ENCODE data around the gene SCN7A.

The SCN7A gene

GRCh38 chr2:166494140-166494624, at the start of gene SCN7A:
Gene SCN7A (minus strand): TSS chr2:166494249. CDS start chr2:166477696, 16,553 bp downstream.
- DNase-seq: peak; percentile 53
- Histone ChIP-seq H3K4me3 (ENCODE audit: low read depth, low read length) (peak within 1 kb of the TSS; percentile 44), H3K36me3 (replicated peaks) (no peaks in the 10 kb centered on the region), H3K27ac (no peak within 1 kb of the TSS), H3K27me3 (replicated peaks) (no peaks in the 10 kb centered on the region)
- in situ Hi-C loops (cut with HindIII; ENCODE audit: low pct_ligation_motif_present, low sequenced_read_pairs): no loop called here
- TF ChIP-seq CTCF (IDR thresholded peaks at IDR 0.05; ENCODE audit: low read depth, low read length, missing control alignments): no peak

GRCh38 chr2:166539340-166540162, 45.5 kb upstream of the SCN7A start:
- peak; percentile 71 for TF ChIP-seq CTCF (IDR thresholded peaks at IDR 0.05; ENCODE audit: low read depth, low read length, missing control alignments)
- H3K4me3 ChIP-seq (ENCODE audit: low read depth, low read length): no peak overlapping the region
- no peak overlapping the region for H3K27ac ChIP-seq
- DNase-seq: peak; percentile 67
- H3K27me3 ChIP-seq (replicated peaks): no peaks in the 10 kb centered on the region
- H3K36me3 ChIP-seq (replicated peaks): no peaks in the 10 kb centered on the region
- in situ Hi-C loops (cut with HindIII; ENCODE audit: low pct_ligation_motif_present, low sequenced_read_pairs): no loop called here

- in situ Hi-C loops (cut with HindIII; ENCODE audit: low pct_ligation_motif_present, low sequenced_read_pairs): no loop called here
- TF ChIP-seq CTCF (IDR thresholded peaks at IDR 0.05; ENCODE audit: low read depth, low read length, missing control alignments): no peak
- Histone ChIP-seq H3K27ac (no peak overlapping the region), H3K36me3 (replicated peaks) (no peaks in the 10 kb centered on the region), H3K27me3 (replicated peaks) (no peaks in the 10 kb centered on the region), H3K4me3 (ENCODE audit: low read depth, low read length) (no peak overlapping the region)
- no peak for DNase-seq
Observed at GRCh38 chr2:166536111-166536510, 42.1 kb upstream of the SCN7A start.

GRCh38 chr2:166521155-166521554, 27.1 kb upstream of the SCN7A start:
- no peak for DNase-seq

GRCh38 chr2:166520604-166521003, 26.6 kb upstream of the SCN7A start:
- H3K27me3 ChIP-seq (replicated peaks): no peaks in the 10 kb centered on the region
- no peak for DNase-seq
- no peak for TF ChIP-seq CTCF (IDR thresholded peaks at IDR 0.05; ENCODE audit: low read depth, low read length, missing control alignments)
- no peak overlapping the region for H3K27ac ChIP-seq
- H3K36me3 ChIP-seq (replicated peaks): no peaks in the 10 kb centered on the region
- in situ Hi-C loops (cut with HindIII; ENCODE audit: low pct_ligation_motif_present, low sequenced_read_pairs): no loop called here
- no peak overlapping the region for H3K4me3 ChIP-seq (ENCODE audit: low read depth, low read length)

More at GRCh38 chr2:166521155-166521554, 27.1 kb upstream of the SCN7A start:
- Histone ChIP-seq H3K36me3 (replicated peaks) (no peaks in the 10 kb centered on the region), H3K27me3 (replicated peaks) (no peaks in the 10 kb centered on the region), H3K27ac (no peak overlapping the region), H3K4me3 (ENCODE audit: low read depth, low read length) (no peak overlapping the region)
- in situ Hi-C loops (cut with HindIII; ENCODE audit: low pct_ligation_motif_present, low sequenced_read_pairs): no loop called here
- TF ChIP-seq CTCF (IDR thresholded peaks at IDR 0.05; ENCODE audit: low read depth, low read length, missing control alignments): no peak
